HEK293 (cell line): ENCODE data around the gene POLR1G.

Experiments
- ATF2 ChIP-seq: fragments of 450-650 bp; formaldehyde crosslinking; IDR thresholded peaks from 2 replicates; pipeline ENCODE4 v1.5.1; 2016; ENCODE audit warnings: missing biosample characterization, missing genetic modification characterization, low read depth
- FEZF1 ChIP-seq: fragments of 450-650 bp; formaldehyde crosslinking; IDR thresholded peaks from 2 replicates; pipeline ENCODE4 v1.5.1; 2016; ENCODE audit warnings: missing biosample characterization, missing genetic modification characterization
- GLIS1 ChIP-seq: fragments of 450-650 bp; formaldehyde crosslinking; IDR thresholded peaks from 2 replicates; pipeline ENCODE4 v1.5.1; 2016; ENCODE audit warnings: missing biosample characterization, missing genetic modification characterization
- HOXC10 ChIP-seq: sonication (generic); formaldehyde crosslinking; IDR thresholded peaks from 2 replicates; pipeline ENCODE4 v1.8.1; 2023; ENCODE audit warnings: mild to moderate bottlenecking, missing genetic modification reagents
- KLF1 ChIP-seq: fragments of 450-650 bp; formaldehyde crosslinking; IDR thresholded peaks from 2 replicates; pipeline ENCODE4 v1.5.1; 2016; ENCODE audit warnings: missing biosample characterization, missing genetic modification characterization
- PRDM1 ChIP-seq: fragments of 450-650 bp; formaldehyde crosslinking; IDR thresholded peaks from 2 replicates; pipeline ENCODE4; 2016; ENCODE audit warnings: missing biosample characterization, missing genetic modification characterization
- SCRT2 ChIP-seq: fragments of 450-650 bp; formaldehyde crosslinking; IDR thresholded peaks from 2 replicates; pipeline ENCODE4 v1.5.1; 2016; ENCODE audit warnings: missing biosample characterization, missing genetic modification characterization
- TCF7L2 ChIP-seq: IDR thresholded peaks from 2 replicates; pipeline ENCODE4 v1.6.1; 2011; ENCODE audit warnings: low read depth, mild to moderate bottlenecking, inconsistent platforms, low read length, moderate library complexity, borderline replicate concordance
- WT1 ChIP-seq: fragments of 450-650 bp; formaldehyde crosslinking; IDR thresholded peaks from 2 replicates; pipeline ENCODE4 v1.5.1; 2016; ENCODE audit warnings: missing biosample characterization, missing genetic modification characterization
- ZBTB1 ChIP-seq: fragments of 450-650 bp; formaldehyde crosslinking; IDR thresholded peaks from 2 replicates; pipeline ENCODE4 v1.5.1; 2016; ENCODE audit warnings: missing biosample characterization, missing genetic modification characterization
- ZBTB10 ChIP-seq: fragments of 450-650 bp; formaldehyde crosslinking; IDR thresholded peaks from 2 replicates; pipeline ENCODE4 v1.5.1; 2016; ENCODE audit warnings: missing biosample characterization, missing genetic modification characterization
- ZBTB20 ChIP-seq: fragments of 450-650 bp; formaldehyde crosslinking; IDR thresholded peaks from 2 replicates; pipeline ENCODE4 v1.5.1; 2016; ENCODE audit warnings: missing biosample characterization, missing genetic modification characterization
- ZNF138 ChIP-seq: fragments of 450-650 bp; formaldehyde crosslinking; IDR thresholded peaks from 2 replicates; pipeline ENCODE4 v1.5.1; 2016; ENCODE audit warnings: missing biosample characterization, missing genetic modification characterization, borderline replicate concordance
- ZNF175 ChIP-seq: fragments of 450-650 bp; formaldehyde crosslinking; IDR thresholded peaks from 2 replicates; pipeline ENCODE4 v1.5.1; 2016; ENCODE audit warnings: missing biosample characterization, missing genetic modification characterization
- ZNF202 ChIP-seq: fragments of 450-650 bp; formaldehyde crosslinking; IDR thresholded peaks from 2 replicates; pipeline ENCODE4 v1.5.1; 2016; ENCODE audit warnings: missing biosample characterization, missing genetic modification characterization, borderline replicate concordance
- ZNF211 ChIP-seq: fragments of 450-650 bp; formaldehyde crosslinking; IDR thresholded peaks from 2 replicates; pipeline ENCODE4 v1.5.1; 2016; ENCODE audit warnings: low read depth, missing biosample characterization, missing genetic modification characterization
- ZNF266 ChIP-seq: fragments of 450-650 bp; formaldehyde crosslinking; IDR thresholded peaks from 2 replicates; pipeline ENCODE4 v1.5.1; 2016; ENCODE audit warnings: missing biosample characterization, missing genetic modification characterization, low read depth
- ZNF302 ChIP-seq: fragments of 450-650 bp; formaldehyde crosslinking; IDR thresholded peaks from 2 replicates; pipeline ENCODE4 v1.5.1; 2016; ENCODE audit warnings: missing biosample characterization, missing genetic modification characterization, low read depth
- ZNF341 ChIP-seq: fragments of 450-650 bp; formaldehyde crosslinking; IDR thresholded peaks from 2 replicates; pipeline ENCODE4; 2016; ENCODE audit warnings: low read depth, missing biosample characterization, missing genetic modification characterization
- ZNF398 ChIP-seq: fragments of 450-650 bp; formaldehyde crosslinking; IDR thresholded peaks from 2 replicates; pipeline ENCODE4 v1.5.1; 2017; ENCODE audit warnings: missing biosample characterization, missing genetic modification characterization
- ZNF423 ChIP-seq: fragments of 450-650 bp; formaldehyde crosslinking; IDR thresholded peaks from 2 replicates; pipeline ENCODE4 v1.5.1; 2016; ENCODE audit warnings: missing biosample characterization, missing genetic modification characterization
- ZNF426 ChIP-seq: fragments of 450-650 bp; formaldehyde crosslinking; IDR thresholded peaks from 2 replicates; pipeline ENCODE4 v1.5.1; 2017; ENCODE audit warnings: missing biosample characterization, missing genetic modification characterization, mild to moderate bottlenecking, inconsistent platforms, moderate library complexity
- ZNF521 ChIP-seq: fragments of 450-650 bp; formaldehyde crosslinking; IDR thresholded peaks from 2 replicates; pipeline ENCODE4 v1.5.1; 2017; ENCODE audit warnings: missing biosample characterization, mild to moderate bottlenecking, missing genetic modification characterization
- ZNF530 ChIP-seq: fragments of 450-650 bp; formaldehyde crosslinking; IDR thresholded peaks from 2 replicates; pipeline ENCODE4 v1.5.1; 2016; ENCODE audit warnings: low read depth, missing biosample characterization, missing genetic modification characterization
- ZNF561 ChIP-seq: fragments of 450-650 bp; IDR thresholded peaks from 2 replicates; pipeline ENCODE4 v1.5.1; 2018; ENCODE audit warnings: missing biosample characterization, missing genetic modification characterization, borderline replicate concordance
- ZNF571 ChIP-seq: fragments of 450-650 bp; formaldehyde crosslinking; IDR thresholded peaks from 2 replicates; pipeline ENCODE4 v1.5.0; 2017; ENCODE audit warnings: missing biosample characterization, missing genetic modification characterization
- ZNF639 ChIP-seq: fragments of 450-650 bp; formaldehyde crosslinking; IDR thresholded peaks from 2 replicates; pipeline ENCODE4 v1.5.1; 2016; ENCODE audit warnings: missing biosample characterization, missing genetic modification characterization
- ZNF701 ChIP-seq: fragments of 450-650 bp; formaldehyde crosslinking; IDR thresholded peaks from 2 replicates; pipeline ENCODE4 v1.5.1; 2016; ENCODE audit warnings: missing biosample characterization, missing genetic modification characterization
- ZNF785 ChIP-seq: fragments of 450-650 bp; formaldehyde crosslinking; IDR thresholded peaks from 2 replicates; pipeline ENCODE4 v1.5.1; 2016; ENCODE audit warnings: missing biosample characterization, missing genetic modification characterization
- ZNF791 ChIP-seq: fragments of 450-650 bp; formaldehyde crosslinking; IDR thresholded peaks from 2 replicates; pipeline ENCODE4 v1.5.1; 2016; ENCODE audit warnings: missing biosample characterization, missing genetic modification characterization
- ZNF792 ChIP-seq: fragments of 450-650 bp; formaldehyde crosslinking; IDR thresholded peaks from 2 replicates; pipeline ENCODE4 v1.5.1; 2016; ENCODE audit warnings: missing biosample characterization, missing genetic modification characterization
- ZSCAN18 ChIP-seq: fragments of 450-650 bp; formaldehyde crosslinking; IDR thresholded peaks from 2 replicates; pipeline ENCODE4 v1.5.1; 2016; ENCODE audit warnings: missing biosample characterization, missing genetic modification characterization
- ZSCAN30 ChIP-seq: fragments of 450-650 bp; IDR thresholded peaks from 2 replicates; pipeline ENCODE4 v1.5.1; 2018; ENCODE audit warnings: missing biosample characterization, mild to moderate bottlenecking, missing genetic modification characterization, moderate library complexity

The POLR1G gene

GRCh38 chr19:45424191-45425058, 18.0 kb downstream of the POLR1G start (continued):
- TF ChIP-seq ZSCAN18 (tag by site-specific recombination) (no peak), ZNF266 (tag by site-specific recombination) (no peak), ZNF175 (tag by site-specific recombination) (no peak), ATF2 (tag by site-specific recombination) (no peak), SCRT2 (tag by site-specific recombination) (no peak), ZNF791 (no peak), TCF7L2 (no peak), ZNF138 (no peak), ZNF701 (tag by site-specific recombination) (no peak), ZBTB20 (tag by site-specific recombination) (peak; percentile 88), KLF1 (tag by site-specific recombination) (no peak), WT1 (tag by site-specific recombination) (no peak), ZBTB1 (tag by site-specific recombination) (no peak), ZBTB10 (tag by site-specific recombination) (peak; percentile 66; the same call in 1 of the 2 replicates), ZNF426 (tag by site-specific recombination) (no peak), ZNF423 (tag by site-specific recombination) (no peak), HOXC10 (CRISPR knock-in tag) (no peak), ZNF521 (tag by site-specific recombination) (no peak), ZNF792 (tag by site-specific recombination) (no peak), ZNF211 (tag by site-specific recombination) (no peak), ZNF530 (tag by site-specific recombination) (no peak), ZNF571 (no peak), PRDM1 (peak; percentile 80), ZNF398 (tag by site-specific recombination) (no peak), ZNF341 (tag by site-specific recombination) (no peak; the same call in 1 of the 2 replicates), ZSCAN30 (tag by site-specific recombination) (no peak), ZNF639 (tag by site-specific recombination) (no peak), ZNF785 (tag by site-specific recombination) (no peak), GLIS1 (tag by site-specific recombination) (peak; percentile 71), ZNF202 (tag by site-specific recombination) (no peak), ZNF302 (tag by site-specific recombination) (no peak), ZNF561 (peak; percentile 5; the same call in 1 of the 2 replicates), FEZF1 (tag by site-specific recombination) (no peak)
